ENCODE measurements around the gene PGBD5. TPM values are rescaled to one million over a fixed set of nuclear protein-coding genes. Genes with fewer than 3 reads are reported as not detected.

Gene PGBD5
- total and polyA plus RNA-seq, 2 experiments from 2014 or later: 0.82 to 2.4 TPM

DNA sequence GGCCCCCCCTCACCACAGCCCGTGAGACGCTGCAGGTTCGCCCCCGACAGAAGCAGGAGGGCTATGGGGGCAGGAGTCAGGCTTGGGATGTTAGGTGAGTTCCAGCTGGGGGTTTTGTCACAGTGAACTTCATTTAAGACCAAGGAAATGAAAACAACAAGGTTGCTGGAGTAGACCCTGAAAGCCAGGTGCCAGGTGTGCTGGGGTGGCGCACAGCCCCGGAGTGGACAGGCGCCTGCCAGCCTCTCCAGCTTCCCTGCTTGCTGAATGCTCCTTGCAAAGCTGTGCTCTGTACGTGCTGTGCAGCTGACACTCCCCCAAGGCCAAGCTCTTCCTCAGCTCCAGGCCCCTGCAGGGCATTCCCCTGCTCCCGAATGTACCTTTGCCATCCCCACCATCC lies 102.4 kb downstream of the PGBD5 start:
- no peaks in the 10 kb centered on the region for H3K4me1 ChIP-seq (ENCODE audit: insufficient read depth)
- no peaks in the 10 kb centered on the region for H3K9me2 ChIP-seq (replicated peaks; ENCODE audit: insufficient read depth)
- no peak overlapping the region for H2AFZ ChIP-seq
- H4K20me1 ChIP-seq (ENCODE audit: insufficient read depth, poor library complexity, severe bottlenecking): no peaks in the 10 kb centered on the region
- WGBS (ENCODE audit: low lambda C conversion rate, missing lambda C conversion rate): 95% methylated on average over 9 of the region's 9 CpGs
- no peaks in the 10 kb centered on the region for H3K79me2 ChIP-seq
- H3K9me3 ChIP-seq (ENCODE audit: low read depth): no peaks in the 10 kb centered on the region
- TF ChIP-seq EZH2 (IDR thresholded peaks at IDR 0.05; ENCODE audit: borderline replicate concordance): no peak
- TF ChIP-seq, protein P1, sequence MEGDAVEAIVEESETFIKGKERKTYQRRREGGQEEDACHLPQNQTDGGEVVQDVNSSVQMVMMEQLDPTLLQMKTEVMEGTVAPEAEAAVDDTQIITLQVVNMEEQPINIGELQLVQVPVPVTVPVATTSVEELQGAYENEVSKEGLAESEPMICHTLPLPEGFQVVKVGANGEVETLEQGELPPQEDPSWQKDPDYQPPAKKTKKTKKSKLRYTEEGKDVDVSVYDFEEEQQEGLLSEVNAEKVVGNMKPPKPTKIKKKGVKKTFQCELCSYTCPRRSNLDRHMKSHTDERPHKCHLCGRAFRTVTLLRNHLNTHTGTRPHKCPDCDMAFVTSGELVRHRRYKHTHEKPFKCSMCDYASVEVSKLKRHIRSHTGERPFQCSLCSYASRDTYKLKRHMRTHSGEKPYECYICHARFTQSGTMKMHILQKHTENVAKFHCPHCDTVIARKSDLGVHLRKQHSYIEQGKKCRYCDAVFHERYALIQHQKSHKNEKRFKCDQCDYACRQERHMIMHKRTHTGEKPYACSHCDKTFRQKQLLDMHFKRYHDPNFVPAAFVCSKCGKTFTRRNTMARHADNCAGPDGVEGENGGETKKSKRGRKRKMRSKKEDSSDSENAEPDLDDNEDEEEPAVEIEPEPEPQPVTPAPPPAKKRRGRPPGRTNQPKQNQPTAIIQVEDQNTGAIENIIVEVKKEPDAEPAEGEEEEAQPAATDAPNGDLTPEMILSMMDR (IDR thresholded peaks at IDR 0.05; ENCODE audit: poor library complexity): no peak
- TF ChIP-seq EZH2phosphoT487 (IDR thresholded peaks at IDR 0.05; ENCODE audit: low read depth, severe bottlenecking, unreplicated experiment): no peak
- H3K27me3 ChIP-seq: no peaks in the 10 kb centered on the region
- DNase-seq (ENCODE audit: low spot score): no peak
- H3K4me3 ChIP-seq: no peak overlapping the region
- no peaks in the 10 kb centered on the region for H3K36me3 ChIP-seq (replicated peaks; ENCODE audit: insufficient read depth, low read depth)
- no peak overlapping the region for H3K27ac ChIP-seq
- H3K4me2 ChIP-seq: no peak overlapping the region

DNA sequence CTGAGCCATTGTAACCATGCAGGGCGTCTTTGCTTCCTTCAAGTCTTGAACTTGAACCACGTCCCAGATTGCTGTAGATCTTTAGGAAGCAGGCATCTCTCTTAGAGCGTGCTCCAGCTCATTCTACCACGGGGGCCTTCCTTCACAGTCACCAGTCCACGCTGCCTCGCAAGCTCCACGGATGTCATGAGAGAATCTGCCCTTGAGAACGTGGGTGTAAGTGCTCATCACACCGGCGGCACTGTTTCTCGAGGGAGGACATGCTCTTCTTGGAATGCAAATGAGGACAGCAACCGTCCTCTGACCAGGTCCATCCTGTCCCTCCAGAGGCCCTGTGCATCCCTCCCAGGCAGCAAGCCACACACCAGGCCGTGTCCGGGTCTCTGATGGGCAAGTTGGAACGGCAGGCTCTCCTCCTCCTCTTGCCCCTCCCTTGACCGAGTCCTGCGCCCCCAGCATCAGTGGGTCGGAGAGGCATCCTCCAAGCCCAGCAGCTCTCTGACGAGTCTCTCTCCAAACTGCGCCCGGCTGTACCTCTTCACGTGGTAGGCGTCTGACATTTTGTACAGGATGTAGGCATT lies 103.1 kb downstream of the PGBD5 start:
- Histone ChIP-seq H2AFZ (no peak overlapping the region), H3K4me2 (no peak overlapping the region), H3K27ac (no peak overlapping the region), H4K20me1 (ENCODE audit: insufficient read depth, poor library complexity, severe bottlenecking) (no peaks in the 10 kb centered on the region), H3K27me3 (no peaks in the 10 kb centered on the region), H3K4me1 (ENCODE audit: insufficient read depth) (no peaks in the 10 kb centered on the region), H3K36me3 (replicated peaks; ENCODE audit: insufficient read depth, low read depth) (no peaks in the 10 kb centered on the region), H3K4me3 (no peak overlapping the region), H3K9me2 (replicated peaks; ENCODE audit: insufficient read depth) (no peaks in the 10 kb centered on the region), H3K79me2 (no peaks in the 10 kb centered on the region), H3K9me3 (ENCODE audit: low read depth) (no peaks in the 10 kb centered on the region)
- 95% methylated on average over 23 of the region's 23 CpGs for WGBS (ENCODE audit: low lambda C conversion rate, missing lambda C conversion rate)
- no peak for DNase-seq (ENCODE audit: low spot score)
- TF ChIP-seq EZH2 (IDR thresholded peaks at IDR 0.05; ENCODE audit: borderline replicate concordance) (no peak), EZH2phosphoT487 (IDR thresholded peaks at IDR 0.05; ENCODE audit: low read depth, severe bottlenecking, unreplicated experiment) (no peak)
- TF ChIP-seq, protein P1 (IDR thresholded peaks at IDR 0.05; ENCODE audit: poor library complexity): no peak

DNA sequence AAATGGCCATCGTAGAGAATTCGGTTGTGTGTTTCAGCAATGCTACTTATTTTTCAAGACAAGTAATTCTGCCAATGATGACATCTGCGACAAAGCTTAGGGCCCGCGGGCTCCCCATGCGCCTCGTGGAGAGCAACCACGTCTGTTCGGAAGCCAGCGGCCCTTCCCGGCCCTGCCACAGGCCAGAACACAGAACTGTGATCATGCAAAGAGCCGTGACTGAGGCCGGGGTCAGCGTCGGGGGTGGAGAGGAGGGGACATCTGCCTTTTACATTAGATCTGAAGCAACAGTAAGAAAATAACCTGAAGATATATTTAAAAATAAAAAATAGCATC lies 103.7 kb downstream of the PGBD5 start:
- H3K36me3 ChIP-seq (replicated peaks; ENCODE audit: insufficient read depth, low read depth): no peaks in the 10 kb centered on the region
- TF ChIP-seq, protein P1 (IDR thresholded peaks at IDR 0.05; ENCODE audit: poor library complexity): no peak
- no peak for TF ChIP-seq EZH2phosphoT487 (IDR thresholded peaks at IDR 0.05; ENCODE audit: low read depth, severe bottlenecking, unreplicated experiment)
- TF ChIP-seq EZH2 (IDR thresholded peaks at IDR 0.05; ENCODE audit: borderline replicate concordance): no peak
- H3K9me3 ChIP-seq (ENCODE audit: low read depth): no peaks in the 10 kb centered on the region

More for the DNA sequence above, 103.7 kb downstream of the PGBD5 start:
- no peaks in the 10 kb centered on the region for H3K9me2 ChIP-seq (replicated peaks; ENCODE audit: insufficient read depth)
- no peaks in the 10 kb centered on the region for H3K4me1 ChIP-seq (ENCODE audit: insufficient read depth)
- H3K4me3 ChIP-seq: no peak overlapping the region
- DNase-seq (ENCODE audit: low spot score): no peak
- H3K79me2 ChIP-seq: no peaks in the 10 kb centered on the region
- H3K27me3 ChIP-seq: no peaks in the 10 kb centered on the region
- no peak overlapping the region for H2AFZ ChIP-seq
- WGBS (ENCODE audit: low lambda C conversion rate, missing lambda C conversion rate): 95% methylated on average over 15 of the region's 15 CpGs
- no peak overlapping the region for H3K27ac ChIP-seq
- H3K4me2 ChIP-seq: no peak overlapping the region
- H4K20me1 ChIP-seq (ENCODE audit: insufficient read depth, poor library complexity, severe bottlenecking): no peaks in the 10 kb centered on the region
